WTC11 (cell line): ENCODE results near the gene FIZ1.

Experiments used
- ATF6 ChIP-seq: sonication (generic); formaldehyde crosslinking; IDR thresholded peaks from 2 replicates; pipeline ENCODE4 v1.8.1; 2023; ENCODE audit warnings: mild to moderate bottlenecking, missing genetic modification reagents
- CREB1 ChIP-seq: sonication (generic); formaldehyde crosslinking; IDR thresholded peaks from 2 replicates; pipeline ENCODE4 v1.8.0; 2023; ENCODE audit warnings: mild to moderate bottlenecking, missing genetic modification reagents
- CTCF ChIP-seq: fragments of 200-600 bp; IDR thresholded peaks from 2 replicates; pipeline ENCODE4 v1.8.0; 2022; ENCODE audit warnings: antibody characterized with exemption
- ETV6 ChIP-seq: sonication (generic); formaldehyde crosslinking; IDR thresholded peaks from 2 replicates; pipeline ENCODE4 v1.8.1; 2022; ENCODE audit warnings: mild to moderate bottlenecking, missing genetic modification reagents
- HMGXB4 ChIP-seq: sonication (generic); formaldehyde crosslinking; IDR thresholded peaks from 2 replicates; pipeline ENCODE4 v1.8.1; 2023; ENCODE audit warnings: mild to moderate bottlenecking, moderate library complexity, missing genetic modification reagents
- PRDM15 ChIP-seq: sonication (generic); formaldehyde crosslinking; IDR thresholded peaks from 2 replicates; pipeline ENCODE4 v1.8.0; 2022; ENCODE audit warnings: missing genetic modification reagents
- SMAD3 ChIP-seq: sonication (generic); formaldehyde crosslinking; IDR thresholded peaks from 2 replicates; pipeline ENCODE4 v1.8.0; 2022; ENCODE audit warnings: missing genetic modification reagents, mild to moderate bottlenecking, borderline replicate concordance
- STAT6 ChIP-seq: sonication (generic); formaldehyde crosslinking; conservative IDR thresholded peaks from 2 replicates; pipeline ENCODE4 v1.8.1; 2023; ENCODE audit warnings: mild to moderate bottlenecking, low read depth, missing genetic modification reagents, moderate library complexity
- USF1 ChIP-seq: sonication (generic); formaldehyde crosslinking; IDR thresholded peaks from 2 replicates; pipeline ENCODE4 v1.8.0; 2022; ENCODE audit warnings: mild to moderate bottlenecking, missing genetic modification reagents
- ZNF138 ChIP-seq: sonication (generic); formaldehyde crosslinking; conservative IDR thresholded peaks from 2 replicates; pipeline ENCODE4 v1.8.1; 2022; ENCODE audit warnings: mild to moderate bottlenecking, moderate library complexity, missing genetic modification reagents
- ZNF232 ChIP-seq: sonication (generic); formaldehyde crosslinking; IDR thresholded peaks from 2 replicates; pipeline ENCODE4 v1.8.0; 2022; ENCODE audit warnings: mild to moderate bottlenecking, missing genetic modification reagents
- ZNF423 ChIP-seq: fragments of 250-450 bp; sonication (Bioruptor Pico); IDR thresholded peaks from 2 replicates; pipeline ENCODE4 v2.1.2; 2022; ENCODE audit warnings: mild to moderate bottlenecking, moderate library complexity
- ZNF532 ChIP-seq: fragments of 250-450 bp; sonication (Bioruptor Pico); IDR thresholded peaks from 2 replicates; pipeline ENCODE4 v1.9.0; 2021; ENCODE audit warnings: mild to moderate bottlenecking, borderline replicate concordance

GRCh38 chr19:55609326-55609725 lies 10.0 kb upstream of the FIZ1 start:
- TF ChIP-seq CTCF (no peak), USF1 (CRISPR knock-in tag) (no peak), STAT6 (no peak), ZNF423 (no peak), ZNF138 (CRISPR knock-in tag) (no peak), ZNF532 (CRISPR knock-in tag) (no peak), HMGXB4 (CRISPR knock-in tag) (no peak), ETV6 (CRISPR knock-in tag) (no peak), CREB1 (no peak), ZNF232 (CRISPR knock-in tag) (no peak), SMAD3 (CRISPR knock-in tag) (no peak), ATF6 (no peak), PRDM15 (CRISPR knock-in tag) (no peak)
